K562 (cell line): Measurements from ENCODE around the gene TCIRG1. TPM values are rescaled to one million over a fixed set of nuclear protein-coding genes. Genes with fewer than 3 reads are reported as not detected.

Experiments
- HNRNPK ChIP-seq: fragments of 200-400 bp; formaldehyde crosslinking; IDR thresholded peaks from one replicate; pipeline ENCODE4 v1.6.1; 2018; ENCODE audit warnings: mild to moderate bottlenecking, low read depth, low read length; ENCODE audit not compliant: poor library complexity, severe bottlenecking
- MGA ChIP-seq: fragments of 450-650 bp; IDR thresholded peaks from 2 replicates; pipeline ENCODE4 v1.6.1; 2016; ENCODE audit warnings: mild to moderate bottlenecking, moderate library complexity
- RNF2 ChIP-seq: sonication (generic); IDR thresholded peaks from 2 replicates; pipeline ENCODE4 v1.6.1; 2016
- TAL1 ChIP-seq: fragments of 450-650 bp; IDR thresholded peaks from 2 replicates; pipeline ENCODE4 v1.6.1; 2016; ENCODE audit warnings: mild to moderate bottlenecking
- TCF7L2 ChIP-seq: fragments of 150-350 bp; IDR thresholded peaks from 2 replicates; pipeline ENCODE4 v1.6.1; 2016; ENCODE audit warnings: low read depth, mild to moderate bottlenecking, low read length, moderate library complexity
- ZNF551 ChIP-seq: fragments of 250-450 bp; sonication (Bioruptor Pico); IDR thresholded peaks from 2 replicates; pipeline ENCODE4 v1.5.0; 2021; ENCODE audit warnings: mild to moderate bottlenecking, moderate library complexity
- polyA plus RNA-seq, 8 experiments: library from polyadenylated mRNA; depleted of rRNA in 4 of 8; stranded (reverse) in 5 of 8; unstranded in 3 of 8; fragments of >200 nt; fragmentation: Nextera tagmentation in 2 of 8; fragmentation: Illumina TruSeq in 1 of 8; extraction: Ambion mirVana in 2 of 8; extraction: Trizol in 1 of 8; gene quantifications; 2 replicates each; pipeline versions ENCODE4 v1.2.1 to v1.2.3, GENCODE V29; 2011 to 2014; ENCODE audit warnings: inconsistent platforms in 1 of 8, missing spikeins in 1 of 8
- total RNA-seq, 7 experiments: library from RNA; depleted of rRNA in 6 of 7; stranded (reverse); fragments of >200 nt in 6 of 7; fragmentation: Illumina TruSeq in 2 of 7; extraction: Trizol in 2 of 7; gene quantifications; 2 replicates each; pipeline versions ENCODE4 v1.2.1 to v1.2.3, GENCODE V29; 2011 to 2021; ENCODE audit warnings: low replicate concordance in 1 of 7
- TF ChIP-seq, protein P1 (sequence below): fragments of 250-450 bp; sonication (Bioruptor Pico); IDR thresholded peaks from 2 replicates; pipeline ENCODE4 v1.5.0; 2021
- TF ChIP-seq, protein P2 (sequence below), 2 experiments: IDR thresholded peaks; 2 replicates each; pipeline ENCODE4 v1.6.1; 2012; ENCODE audit warnings: improper control_type of control experiment in 2 of 2, low read depth in 2 of 2, low read length in 2 of 2, borderline replicate concordance in 1 of 2
- TF ChIP-seq, protein P3 (sequence below): fragments of 250-450 bp; sonication (Bioruptor Pico); IDR thresholded peaks from 2 replicates; pipeline ENCODE4 v1.5.0; 2020; ENCODE audit warnings: mild to moderate bottlenecking, borderline replicate concordance

The TCIRG1 gene
- total and polyA plus RNA-seq, 9 of the 15 experiments (the other 6 are each of a cell fraction or from before 2014, with no cell fraction given) = 0.49 to 143 (median 24.4) TPM

GRCh38 chr11:68040101-68040956 lies 1.5 kb downstream of the TCIRG1 start (continued):
- TF ChIP-seq MGA (no peak), ZNF551 (CRISPR knock-in tag) (no peak), RNF2 (no peak), TAL1 (no peak), HNRNPK (no peak), TCF7L2 (no peak)
- TF ChIP-seq, protein P1, sequence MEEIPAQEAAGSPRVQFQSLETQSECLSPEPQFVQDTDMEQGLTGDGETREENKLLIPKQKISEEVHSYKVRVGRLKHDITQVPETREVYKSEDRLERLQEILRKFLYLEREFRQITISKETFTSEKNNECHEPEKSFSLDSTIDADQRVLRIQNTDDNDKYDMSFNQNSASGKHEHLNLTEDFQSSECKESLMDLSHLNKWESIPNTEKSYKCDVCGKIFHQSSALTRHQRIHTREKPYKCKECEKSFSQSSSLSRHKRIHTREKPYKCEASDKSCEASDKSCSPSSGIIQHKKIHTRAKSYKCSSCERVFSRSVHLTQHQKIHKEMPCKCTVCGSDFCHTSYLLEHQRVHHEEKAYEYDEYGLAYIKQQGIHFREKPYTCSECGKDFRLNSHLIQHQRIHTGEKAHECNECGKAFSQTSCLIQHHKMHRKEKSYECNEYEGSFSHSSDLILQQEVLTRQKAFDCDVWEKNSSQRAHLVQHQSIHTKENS (CRISPR knock-in tag) = no peak
- TF ChIP-seq, protein P2, sequence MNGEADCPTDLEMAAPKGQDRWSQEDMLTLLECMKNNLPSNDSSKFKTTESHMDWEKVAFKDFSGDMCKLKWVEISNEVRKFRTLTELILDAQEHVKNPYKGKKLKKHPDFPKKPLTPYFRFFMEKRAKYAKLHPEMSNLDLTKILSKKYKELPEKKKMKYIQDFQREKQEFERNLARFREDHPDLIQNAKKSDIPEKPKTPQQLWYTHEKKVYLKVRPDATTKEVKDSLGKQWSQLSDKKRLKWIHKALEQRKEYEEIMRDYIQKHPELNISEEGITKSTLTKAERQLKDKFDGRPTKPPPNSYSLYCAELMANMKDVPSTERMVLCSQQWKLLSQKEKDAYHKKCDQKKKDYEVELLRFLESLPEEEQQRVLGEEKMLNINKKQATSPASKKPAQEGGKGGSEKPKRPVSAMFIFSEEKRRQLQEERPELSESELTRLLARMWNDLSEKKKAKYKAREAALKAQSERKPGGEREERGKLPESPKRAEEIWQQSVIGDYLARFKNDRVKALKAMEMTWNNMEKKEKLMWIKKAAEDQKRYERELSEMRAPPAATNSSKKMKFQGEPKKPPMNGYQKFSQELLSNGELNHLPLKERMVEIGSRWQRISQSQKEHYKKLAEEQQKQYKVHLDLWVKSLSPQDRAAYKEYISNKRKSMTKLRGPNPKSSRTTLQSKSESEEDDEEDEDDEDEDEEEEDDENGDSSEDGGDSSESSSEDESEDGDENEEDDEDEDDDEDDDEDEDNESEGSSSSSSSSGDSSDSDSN (IDR thresholded peaks at IDR 0.05; ENCODE audit: borderline replicate concordance in 1 of 2, low read depth in 2 of 2, low read length in 2 of 2) = peak in 1 of 2 experiments; percentile 56; a peak in 1 of 4 replicates
- TF ChIP-seq, protein P3, sequence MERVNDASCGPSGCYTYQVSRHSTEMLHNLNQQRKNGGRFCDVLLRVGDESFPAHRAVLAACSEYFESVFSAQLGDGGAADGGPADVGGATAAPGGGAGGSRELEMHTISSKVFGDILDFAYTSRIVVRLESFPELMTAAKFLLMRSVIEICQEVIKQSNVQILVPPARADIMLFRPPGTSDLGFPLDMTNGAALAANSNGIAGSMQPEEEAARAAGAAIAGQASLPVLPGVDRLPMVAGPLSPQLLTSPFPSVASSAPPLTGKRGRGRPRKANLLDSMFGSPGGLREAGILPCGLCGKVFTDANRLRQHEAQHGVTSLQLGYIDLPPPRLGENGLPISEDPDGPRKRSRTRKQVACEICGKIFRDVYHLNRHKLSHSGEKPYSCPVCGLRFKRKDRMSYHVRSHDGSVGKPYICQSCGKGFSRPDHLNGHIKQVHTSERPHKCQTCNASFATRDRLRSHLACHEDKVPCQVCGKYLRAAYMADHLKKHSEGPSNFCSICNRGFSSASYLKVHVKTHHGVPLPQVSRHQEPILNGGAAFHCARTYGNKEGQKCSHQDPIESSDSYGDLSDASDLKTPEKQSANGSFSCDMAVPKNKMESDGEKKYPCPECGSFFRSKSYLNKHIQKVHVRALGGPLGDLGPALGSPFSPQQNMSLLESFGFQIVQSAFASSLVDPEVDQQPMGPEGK (CRISPR knock-in tag) = no peak
